CD14-positive monocyte (primary cell): ENCODE measurements around the gene SHPK. TPM values are rescaled to one million over a fixed set of nuclear protein-coding genes. Genes with fewer than 3 reads are reported as not detected.

Source experiments
- DNase-seq, 3 donors: peaks; one replicate each; pipeline ENCODE4 v3.0.0-alpha.2; 2011 to 2022
- H2AFZ ChIP-seq: 2 replicates; pipeline ENCODE4 v1.6.0; 2012; ENCODE audit warnings: mild to moderate bottlenecking, low read depth, low read length, inconsistent platforms; ENCODE audit not compliant: insufficient read depth, poor library complexity, severe bottlenecking
- H3K27ac ChIP-seq, 2 donors: 1 replicate in 1 of 2; 2 replicates in 1 of 2; pipeline ENCODE4 v1.5.1; 2012 to 2013; ENCODE audit warnings: low read length in 2 of 2, control low read depth in 1 of 2, inconsistent platforms in 1 of 2, low read depth in 1 of 2, mild to moderate bottlenecking in 1 of 2
- H3K27me3 ChIP-seq, 2 donors: one replicate each; pipeline versions ENCODE4 v1.6.0 to v1.6.1; 2011 to 2013; ENCODE audit warnings: low read length in 2 of 2; ENCODE audit not compliant: control insufficient read depth in 2 of 2, insufficient read depth in 2 of 2
- H3K36me3 ChIP-seq, 2 donors: replicated peaks in 1 of 2; 1 replicate in 1 of 2; 2 replicates in 1 of 2; pipeline versions ENCODE4 v1.5.1 to v1.6.1; 2012 to 2013; ENCODE audit warnings: low read length in 2 of 2, control low read depth in 1 of 2, inconsistent platforms in 1 of 2, mild to moderate bottlenecking in 1 of 2; ENCODE audit not compliant: insufficient read depth in 2 of 2, control insufficient read depth in 1 of 2
- H3K4me1 ChIP-seq, 2 donors: 1 replicate in 1 of 2; 2 replicates in 1 of 2; pipeline versions ENCODE4 v1.5.1 to v1.6.1; 2012 to 2013; ENCODE audit warnings: low read length in 2 of 2, control low read depth in 1 of 2, inconsistent platforms in 1 of 2, mild to moderate bottlenecking in 1 of 2, moderate library complexity in 1 of 2; ENCODE audit not compliant: insufficient read depth in 2 of 2, control insufficient read depth in 1 of 2
- H3K4me2 ChIP-seq: replicated peaks from 2 replicates; pipeline ENCODE3; 2012; ENCODE audit warnings: low read length, moderate library complexity, mild to moderate bottlenecking; ENCODE audit not compliant: poor library complexity, severe bottlenecking; ENCODE audit errors: extremely low read depth
- H3K4me3 ChIP-seq, 3 experiments: fragments of 200-600 bp in 1 of 3; sonication (generic) in 1 of 3; replicated peaks in 1 of 3; 1 replicate in 2 of 3; 2 replicates in 1 of 3; pipeline ENCODE4 v1.5.1; 2011 to 2013; ENCODE audit warnings: low read length in 3 of 3, mild to moderate bottlenecking in 3 of 3, control low read depth in 2 of 3, low read depth in 2 of 3, inconsistent platforms in 1 of 3, moderate library complexity in 1 of 3
- H3K79me2 ChIP-seq: 2 replicates; pipeline ENCODE4 v1.6.0; 2012; ENCODE audit warnings: mild to moderate bottlenecking, control low read depth, inconsistent platforms, low read length, moderate library complexity; ENCODE audit not compliant: insufficient read depth
- H3K9ac ChIP-seq: 2 replicates; pipeline ENCODE4 v1.6.0; 2017; ENCODE audit warnings: low read length, mild to moderate bottlenecking; ENCODE audit not compliant: insufficient read depth, poor library complexity, severe bottlenecking
- H3K9me3 ChIP-seq, 2 donors: replicated peaks in 1 of 2; 1 replicate in 1 of 2; 2 replicates in 1 of 2; pipeline versions ENCODE4 v1.5.1 to v1.6.1; 2012 to 2013; ENCODE audit warnings: low read length in 2 of 2, control low read depth in 1 of 2; ENCODE audit not compliant: control insufficient read depth in 1 of 2, insufficient read depth in 1 of 2
- H4K20me1 ChIP-seq: 2 replicates; pipeline ENCODE4 v1.6.0; 2012; ENCODE audit warnings: mild to moderate bottlenecking, low read length, control low read depth, moderate library complexity; ENCODE audit not compliant: insufficient read depth
- H3K27ac Mint-ChIP-seq, 7 donors: one replicate each; pipeline ENCODE4 v1.8.0; 2020; ENCODE audit warnings: mild to moderate bottlenecking in 7 of 7, mixed read lengths in 7 of 7, moderate library complexity in 6 of 7, inconsistent platforms in 2 of 7
- H3K27me3 Mint-ChIP-seq, 3 donors: one replicate each; pipeline ENCODE4 v1.8.0; 2021 to 2022; ENCODE audit warnings: low read depth in 3 of 3, mild to moderate bottlenecking in 3 of 3, mixed read lengths in 3 of 3, moderate library complexity in 3 of 3, inconsistent platforms in 1 of 3
- H3K36me3 Mint-ChIP-seq, 2 donors: one replicate each; pipeline ENCODE4 v1.8.0; 2020; ENCODE audit warnings: mixed read lengths in 2 of 2, inconsistent platforms in 1 of 2, mild to moderate bottlenecking in 1 of 2
- H3K4me1 Mint-ChIP-seq: one replicate; pipeline ENCODE4 v1.8.0; 2020; ENCODE audit warnings: mild to moderate bottlenecking, mixed read lengths
- H3K4me3 Mint-ChIP-seq, 2 donors: one replicate each; pipeline ENCODE4 v1.8.0; 2020; ENCODE audit warnings: mild to moderate bottlenecking in 2 of 2, mixed read lengths in 2 of 2, moderate library complexity in 1 of 2
- H3K9me3 Mint-ChIP-seq, 7 donors: one replicate each; pipeline ENCODE4 v1.8.0; 2020 to 2022; ENCODE audit warnings: mixed read lengths in 7 of 7, mild to moderate bottlenecking in 6 of 7, moderate library complexity in 6 of 7, inconsistent platforms in 2 of 7
- CTCF ChIP-seq: fragments of 200-600 bp; IDR thresholded peaks from one replicate; pipeline ENCODE4 v1.8.0; 2022; ENCODE audit warnings: antibody characterized with exemption, mild to moderate bottlenecking
- WGBS: methylation state at CpG from one replicate; pipeline ENCODE4 v1.1.5; 2013; ENCODE audit warnings: missing lambda C conversion rate; ENCODE audit not compliant: insufficient coverage; 5-methylcytosine and 5-hydroxymethylcytosine counted together
- intact Hi-C, 2 donors: fragments of 100-400 bp; cut with micrococcal nuclease; formaldehyde crosslinking; loops; one replicate each; pipeline versions ENCODE4 v1.15.0 to v1.15.1; 2023
- polyA plus RNA-seq, 3 donors: library from polyadenylated mRNA; depleted of rRNA in 1 of 3; unstranded in 2 of 3; stranded (reverse) in 1 of 3; fragments of 300-500 nt in 2 of 3; fragments of >200 nt in 1 of 3; fragmentation: Illumina TruSeq in 2 of 3; gene quantifications; 1 replicate in 2 of 3; 2 replicates in 1 of 3; pipeline ENCODE4 v1.2.3, GENCODE V29; 2012 to 2021

SHPK gene
- polyA plus RNA-seq, 3 donors, result 4.3 to 4.6 (median 4.6) TPM

- Histone ChIP-seq H3K9ac (no peak overlapping the region), H3K9me3 (no peaks in the 10 kb centered on the region), H3K27ac (no peak overlapping the region), H3K4me3 (no peak overlapping the region), H4K20me1 (no peaks in the 10 kb centered on the region), H3K27me3 (no peaks in the 10 kb centered on the region), H3K4me1 (no peaks in the 10 kb centered on the region), H3K4me2 (no peak overlapping the region), H2AFZ (no peak overlapping the region), H3K79me2 (no peaks in the 10 kb centered on the region), H3K36me3 (no peaks in the 10 kb centered on the region)
- 95% methylated on average over 13 of the region's 15 CpGs for WGBS
- no peak overlapping the region for H3K4me3 Mint-ChIP-seq
- no peaks in the 10 kb centered on the region for H3K27me3 Mint-ChIP-seq
- H3K4me1 Mint-ChIP-seq, result no peaks in the 10 kb centered on the region
- no peak for TF ChIP-seq CTCF
- H3K27ac Mint-ChIP-seq, result peak overlapping the region in 2 of 7 donors; percentile 27 to 35
- no peak for DNase-seq
- peaks cover 4 to 7% of the 10 kb centered on the region in 2 donors for H3K36me3 Mint-ChIP-seq
- intact Hi-C loops, result no loop called here
- H3K9me3 Mint-ChIP-seq, result peaks cover 0 to 3% (median 0%) of the 10 kb centered on the region in 7 donors
These were observed 35.4 kb downstream of the SHPK start for GRCh38 chr17:3600529-3601205.

- no peak for TF ChIP-seq CTCF
- Histone ChIP-seq H3K79me2 (no peaks in the 10 kb centered on the region), H3K4me1 (no peaks in the 10 kb centered on the region), H3K9me3 (no peaks in the 10 kb centered on the region), H3K9ac (no peak overlapping the region), H3K27ac (no peak overlapping the region), H3K27me3 (no peaks in the 10 kb centered on the region), H3K36me3 (no peaks in the 10 kb centered on the region), H3K4me2 (no peak overlapping the region), H2AFZ (no peak overlapping the region), H4K20me1 (no peaks in the 10 kb centered on the region), H3K4me3 (no peak overlapping the region)
- DNase-seq, result no peak
- peaks cover 0 to 3% (median 0%) of the 10 kb centered on the region in 7 donors for H3K9me3 Mint-ChIP-seq
- intact Hi-C loops, result no loop called here
- H3K36me3 Mint-ChIP-seq, result peaks cover 0 to 4% of the 10 kb centered on the region in 2 donors
- no peak overlapping the region for H3K4me3 Mint-ChIP-seq
- WGBS, result 89% methylated on average over 12 of the region's 13 CpGs
- H3K27me3 Mint-ChIP-seq, result no peaks in the 10 kb centered on the region
- H3K4me1 Mint-ChIP-seq, result no peaks in the 10 kb centered on the region
- H3K27ac Mint-ChIP-seq, result no peak overlapping the region
These were observed 38.0 kb downstream of the SHPK start for GRCh38 chr17:3598078-3598477.
